Tibial nerve (tissue), 4 donors: ENCODE data around the gene PRKG2. TPM values are rescaled to one million over a fixed set of nuclear protein-coding genes. Genes with fewer than 3 reads are reported as not detected.
"Not testable (repeated sequence)": the region's sequence is repeated elsewhere in the genome, so short reads cannot be mapped to it uniquely, and the experiment has no call there.

ENCODE experiments used
- DNase-seq, 2 donors: peaks; one replicate each; pipeline ENCODE4 v3.0.0-alpha.2; 2019; ENCODE audit warnings: low spot score in 2 of 2
- H3K27ac ChIP-seq, 4 donors: fragments of 200-600 bp; sonication (generic) in 3 of 4; one replicate each; pipeline ENCODE4 v1.5.1; 2017 to 2019; ENCODE audit warnings: mild to moderate bottlenecking in 1 of 4
- H3K27me3 ChIP-seq, 2 donors: fragments of 200-600 bp; sonication (generic) in 1 of 2; one replicate each; pipeline versions ENCODE4 v1.5.1 to v1.6.0; 2017 to 2019
- H3K36me3 ChIP-seq, 3 donors: fragments of 200-600 bp; sonication (generic); one replicate each; pipeline ENCODE4 v1.5.1; 2018 to 2019
- H3K4me1 ChIP-seq, 4 donors: fragments of 200-600 bp; sonication (generic) in 3 of 4; one replicate each; pipeline ENCODE4 v1.5.1; 2017 to 2019
- H3K4me3 ChIP-seq, 4 donors: fragments of 200-600 bp; sonication (generic) in 3 of 4; one replicate each; pipeline ENCODE4 v1.5.1; 2017 to 2019; ENCODE audit warnings: mild to moderate bottlenecking in 1 of 4, moderate library complexity in 1 of 4
- H3K9me3 ChIP-seq, 4 donors: fragments of 200-600 bp; sonication (generic) in 3 of 4; one replicate each; pipeline ENCODE4 v1.5.1; 2017 to 2019
- EP300 ChIP-seq, 2 donors: sonication (generic); formaldehyde crosslinking; IDR thresholded peaks; one replicate each; pipeline ENCODE4 v1.6.1; 2017; ENCODE audit warnings: antibody characterized with exemption in 2 of 2, mild to moderate bottlenecking in 1 of 2
- POLR2A ChIP-seq, 2 donors: fragments of 450-650 bp; IDR thresholded peaks; one replicate each; pipeline ENCODE4 v1.6.1; 2017; ENCODE audit warnings: antibody characterized with exemption in 2 of 2, mild to moderate bottlenecking in 2 of 2, moderate library complexity in 2 of 2
- WGBS, 2 donors: methylation state at CpG; one replicate each; pipeline ENCODE4 v1.1.5; 2018; 5-methylcytosine and 5-hydroxymethylcytosine counted together
- total RNA-seq, 4 donors: library from RNA; depleted of rRNA; stranded (reverse); fragments of >200 nt; gene quantifications; one replicate each; pipeline ENCODE4 v1.1.0, GENCODE V29; 2016
- TF ChIP-seq, protein P1 (sequence below), 5 experiments: fragments of 200-600 bp in 3 of 5; fragments of 450-650 bp in 2 of 5; sonication (generic) in 3 of 5; IDR thresholded peaks; one replicate each; pipeline ENCODE4 v1.5.1; 2016 to 2019; ENCODE audit warnings: antibody characterized with exemption in 5 of 5, mild to moderate bottlenecking in 3 of 5, moderate library complexity in 2 of 5

Gene PRKG2
- total RNA-seq, 4 donors from 2014 or later: 0.30 to 4.4 (median 2.4) TPM

- Histone ChIP-seq H3K4me1 (no peaks in the 10 kb centered on the region), H3K27me3 (no peaks in the 10 kb centered on the region), H3K27ac (no peak overlapping the region), H3K4me3 (no peak overlapping the region), H3K36me3 (no peaks in the 10 kb centered on the region), H3K9me3 (no peaks in the 10 kb centered on the region)
- WGBS, 2 donors: 31 to 45% methylated on average over 2 of the region's 2 CpGs
- DNase-seq: no peak
- TF ChIP-seq EP300 (IDR thresholded peaks at IDR 0.05) (no peak), POLR2A (IDR thresholded peaks at IDR 0.05) (no peak)
- TF ChIP-seq, protein P1, sequence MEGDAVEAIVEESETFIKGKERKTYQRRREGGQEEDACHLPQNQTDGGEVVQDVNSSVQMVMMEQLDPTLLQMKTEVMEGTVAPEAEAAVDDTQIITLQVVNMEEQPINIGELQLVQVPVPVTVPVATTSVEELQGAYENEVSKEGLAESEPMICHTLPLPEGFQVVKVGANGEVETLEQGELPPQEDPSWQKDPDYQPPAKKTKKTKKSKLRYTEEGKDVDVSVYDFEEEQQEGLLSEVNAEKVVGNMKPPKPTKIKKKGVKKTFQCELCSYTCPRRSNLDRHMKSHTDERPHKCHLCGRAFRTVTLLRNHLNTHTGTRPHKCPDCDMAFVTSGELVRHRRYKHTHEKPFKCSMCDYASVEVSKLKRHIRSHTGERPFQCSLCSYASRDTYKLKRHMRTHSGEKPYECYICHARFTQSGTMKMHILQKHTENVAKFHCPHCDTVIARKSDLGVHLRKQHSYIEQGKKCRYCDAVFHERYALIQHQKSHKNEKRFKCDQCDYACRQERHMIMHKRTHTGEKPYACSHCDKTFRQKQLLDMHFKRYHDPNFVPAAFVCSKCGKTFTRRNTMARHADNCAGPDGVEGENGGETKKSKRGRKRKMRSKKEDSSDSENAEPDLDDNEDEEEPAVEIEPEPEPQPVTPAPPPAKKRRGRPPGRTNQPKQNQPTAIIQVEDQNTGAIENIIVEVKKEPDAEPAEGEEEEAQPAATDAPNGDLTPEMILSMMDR (IDR thresholded peaks at IDR 0.05): no peak
Observed at GRCh38 chr4:81225252-81225651, 10.2 kb upstream of the PRKG2 start.

DNA sequence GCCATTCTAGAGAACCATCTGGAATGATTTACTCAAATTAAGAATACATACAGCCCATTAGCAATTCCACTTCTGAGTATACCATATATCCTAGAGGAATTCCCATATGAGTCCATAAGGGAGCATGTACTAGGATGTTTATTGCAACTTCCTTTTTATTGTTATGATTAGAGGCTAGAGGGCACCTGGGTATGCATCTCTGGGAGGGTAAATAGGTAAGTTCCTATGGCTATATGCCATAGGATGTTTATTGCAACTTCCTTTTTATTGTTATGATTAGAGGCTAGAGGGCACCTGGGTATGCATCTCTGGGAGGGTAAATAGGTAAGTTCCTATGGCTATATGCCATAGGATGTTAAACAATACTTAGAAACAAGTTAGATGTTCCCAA is 7.1 kb upstream of the PRKG2 start:
- not testable (repeated sequence) for H3K9me3 ChIP-seq

DNA sequence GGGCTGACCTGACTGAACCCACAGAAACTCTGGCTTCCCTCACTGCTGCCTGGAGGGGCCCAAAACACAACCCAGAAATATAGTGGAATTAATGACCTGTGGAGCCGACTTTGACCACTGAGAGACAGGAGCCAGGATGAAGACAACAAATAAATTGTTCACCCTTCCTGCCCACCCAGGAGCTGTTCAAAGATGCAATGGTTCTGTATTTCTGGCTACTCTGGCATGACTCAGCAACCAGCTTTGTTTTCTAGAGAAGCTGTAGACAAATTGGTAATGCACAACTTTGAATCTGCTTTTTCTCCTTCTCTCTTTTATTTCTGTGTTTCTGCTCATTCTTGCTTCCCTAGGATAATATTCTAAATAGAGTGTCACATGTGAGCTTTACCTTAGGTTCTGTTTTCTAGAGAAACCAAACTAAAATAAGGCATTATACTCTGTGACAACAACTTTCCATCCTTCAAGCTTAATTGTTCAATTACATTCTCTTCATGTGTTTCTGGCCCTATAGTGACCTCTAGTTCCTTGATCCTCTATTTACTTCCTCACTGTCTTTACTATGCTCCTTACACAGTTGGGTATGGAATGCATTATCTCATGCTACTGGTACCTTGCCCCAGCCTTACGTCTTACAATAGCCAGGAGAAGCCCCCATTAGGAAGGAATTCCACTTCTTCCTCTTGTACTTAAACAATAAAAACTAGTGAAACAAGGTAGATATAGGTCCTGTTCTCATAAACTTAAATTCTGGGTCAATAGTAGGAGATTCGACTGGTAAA is 6.5 kb upstream of the PRKG2 start:
- H3K4me1 ChIP-seq: no peaks in the 10 kb centered on the region
- H3K9me3 ChIP-seq: no peaks in the 10 kb centered on the region
- 66 to 69% methylated on average over 3 of the region's 3 CpGs for WGBS, 2 donors
- DNase-seq: no peak
- TF ChIP-seq POLR2A (IDR thresholded peaks at IDR 0.05) (no peak), EP300 (IDR thresholded peaks at IDR 0.05) (no peak)
- TF ChIP-seq, protein P1 (IDR thresholded peaks at IDR 0.05): no peak
- H3K4me3 ChIP-seq: no peak overlapping the region
- H3K36me3 ChIP-seq: no peaks in the 10 kb centered on the region
- H3K27me3 ChIP-seq: no peaks in the 10 kb centered on the region
- no peak overlapping the region for H3K27ac ChIP-seq

More for the DNA sequence above, 7.1 kb upstream of the PRKG2 start:
- not testable (repeated sequence) for H3K4me3 ChIP-seq, H3K36me3 ChIP-seq, H3K27me3 ChIP-seq, H3K27ac ChIP-seq, DNase-seq, H3K4me1 ChIP-seq

DNA sequence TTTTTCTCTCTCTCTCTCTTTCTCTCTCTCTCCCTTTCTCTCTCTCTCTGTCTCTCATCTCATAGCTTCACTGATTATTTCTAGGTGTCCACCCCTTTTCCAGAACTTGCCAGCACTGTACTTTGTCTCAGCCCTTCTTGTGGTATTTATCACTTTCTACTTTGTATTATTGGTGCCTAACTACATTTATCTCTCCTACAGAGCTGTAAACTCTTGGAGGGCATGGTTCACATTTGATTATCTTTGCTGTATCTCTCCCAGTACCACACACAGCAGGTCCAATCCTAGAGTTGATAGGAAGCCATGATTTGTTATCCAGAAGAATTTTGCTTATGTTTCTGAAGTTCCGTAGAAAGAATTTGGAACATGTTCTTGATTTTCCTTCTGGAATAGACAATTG is 5.2 kb upstream of the PRKG2 start:
- H3K9me3 ChIP-seq: no peaks in the 10 kb centered on the region
- H3K4me3 ChIP-seq: no peak overlapping the region
- peaks cover 0 to 6% (median 0%) of the 10 kb centered on the region in 4 donors for H3K4me1 ChIP-seq
- H3K36me3 ChIP-seq: no peaks in the 10 kb centered on the region
- 96% methylated on average over 1 of the region's 1 CpG for WGBS, 2 donors
- peaks cover 0 to 3% of the 10 kb centered on the region in 2 donors for H3K27me3 ChIP-seq
- H3K27ac ChIP-seq: no peak overlapping the region
- TF ChIP-seq EP300 (IDR thresholded peaks at IDR 0.05): no peak
- TF ChIP-seq, protein P1 (IDR thresholded peaks at IDR 0.05): no peak
- no peak for TF ChIP-seq POLR2A (IDR thresholded peaks at IDR 0.05)
- DNase-seq: no peak

DNA sequence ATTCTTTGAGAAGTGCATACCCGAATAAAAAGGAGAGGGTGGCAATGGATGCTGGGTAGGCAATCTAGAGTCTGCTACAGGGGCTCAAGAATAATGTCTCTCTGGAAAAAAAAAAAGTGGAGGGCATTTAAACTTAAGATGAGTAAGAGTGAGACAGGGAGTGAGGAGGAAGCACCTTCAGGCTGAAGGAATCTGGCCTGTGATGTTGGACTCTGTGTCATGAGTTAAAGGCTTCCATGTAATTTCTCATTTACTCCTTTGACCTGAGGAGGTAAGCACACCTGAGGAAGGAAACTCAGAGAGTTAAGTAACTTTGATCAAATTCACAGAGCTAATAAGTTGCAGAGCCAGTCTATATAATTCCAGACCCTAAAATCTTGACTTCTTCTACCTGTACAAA is 3.2 kb upstream of the PRKG2 start:
- Histone ChIP-seq H3K4me1 (peaks cover 0 to 19% (median 0%) of the 10 kb centered on the region in 4 donors), H3K9me3 (no peaks in the 10 kb centered on the region), H3K27me3 (peaks cover 0 to 5% of the 10 kb centered on the region in 2 donors), H3K36me3 (no peaks in the 10 kb centered on the region), H3K4me3 (no peak overlapping the region), H3K27ac (no peak overlapping the region)
- no peak for TF ChIP-seq POLR2A (IDR thresholded peaks at IDR 0.05)
- no peak for DNase-seq
- 96 to 100% methylated on average over 1 of the region's 1 CpG for WGBS, 2 donors

GRCh38 chr4:81217779-81218178 is 2.8 kb upstream of the PRKG2 start:
- DNase-seq: no peak
- Histone ChIP-seq H3K4me3 (no peak overlapping the region), H3K27ac (no peak overlapping the region), H3K4me1 (peaks cover 0 to 19% (median 0%) of the 10 kb centered on the region in 4 donors), H3K9me3 (no peaks in the 10 kb centered on the region), H3K36me3 (no peaks in the 10 kb centered on the region), H3K27me3 (peaks cover 0 to 5% of the 10 kb centered on the region in 2 donors)
- TF ChIP-seq POLR2A (IDR thresholded peaks at IDR 0.05) (no peak), EP300 (IDR thresholded peaks at IDR 0.05) (no peak)
- TF ChIP-seq, protein P1 (IDR thresholded peaks at IDR 0.05): no peak
- 72 to 74% methylated on average over 3 of the region's 3 CpGs for WGBS, 2 donors
